Neuronal stem cell (in vitro differentiated cells): Measurements from ENCODE around the gene ACADS.
A peak's percentile ranks its signal among the peaks of the same experiment; 100 is the strongest.

ENCODE experiments used
- DNase-seq: peaks from one replicate; pipeline ENCODE4 v3.0.0-alpha.2; 2013; ENCODE audit warnings: low spot score
- H2AFZ ChIP-seq: one replicate; pipeline ENCODE4 v1.6.1; 2013; ENCODE audit warnings: mild to moderate bottlenecking, low read length, inconsistent platforms
- H2AK5ac ChIP-seq: 2 replicates; pipeline ENCODE4 v1.6.1; 2013; ENCODE audit warnings: low read depth, mild to moderate bottlenecking, inconsistent platforms, low read length, moderate library complexity, mixed read lengths
- H2BK120ac ChIP-seq: 2 replicates; pipeline ENCODE4 v1.6.1; 2013; ENCODE audit warnings: low read depth, mild to moderate bottlenecking, inconsistent platforms, low read length, moderate library complexity, mixed read lengths
- H2BK12ac ChIP-seq: one replicate; pipeline ENCODE4 v1.6.1; 2013; ENCODE audit warnings: low read length, inconsistent platforms
- H2BK15ac ChIP-seq: 2 replicates; pipeline ENCODE4 v1.6.1; 2013; ENCODE audit warnings: mild to moderate bottlenecking, low read length, inconsistent platforms, mixed read lengths
- H2BK5ac ChIP-seq: one replicate; pipeline ENCODE4 v1.6.1; 2013; ENCODE audit warnings: inconsistent platforms, mild to moderate bottlenecking, low read length, moderate library complexity
- H3K14ac ChIP-seq: one replicate; pipeline ENCODE4 v1.6.1; 2013; ENCODE audit warnings: low read length, inconsistent platforms
- H3K18ac ChIP-seq: 2 replicates; pipeline ENCODE4 v1.6.1; 2013; ENCODE audit warnings: low read length, inconsistent platforms
- H3K23ac ChIP-seq: 2 replicates; pipeline ENCODE4 v1.6.1; 2013; ENCODE audit warnings: low read depth, mild to moderate bottlenecking, mixed read lengths, low read length, inconsistent platforms; ENCODE audit not compliant: poor library complexity
- H3K27ac ChIP-seq: replicated peaks from 3 replicates; pipeline ENCODE4 v1.5.1; 2013; ENCODE audit warnings: low read length, inconsistent platforms
- H3K27me3 ChIP-seq, 3 experiments: 2 replicates each; pipeline ENCODE4 v1.6.1; 2013; ENCODE audit warnings: low read length in 3 of 3, mild to moderate bottlenecking in 2 of 3, inconsistent platforms in 1 of 3, low read depth in 1 of 3, mixed read lengths in 1 of 3, moderate library complexity in 1 of 3; ENCODE audit not compliant: control insufficient read depth in 3 of 3, insufficient read depth in 3 of 3
- H3K36me3 ChIP-seq, 2 donors: replicated peaks in 1 of 2; 2 replicates each; pipeline ENCODE4 v1.6.1; 2013; ENCODE audit warnings: low read length in 2 of 2; ENCODE audit not compliant: control insufficient read depth in 2 of 2, insufficient read depth in 2 of 2
- H3K4ac ChIP-seq: 2 replicates; pipeline ENCODE4 v1.6.1; 2013; ENCODE audit warnings: inconsistent platforms, mild to moderate bottlenecking, low read length, moderate library complexity
- H3K4me1 ChIP-seq, 2 donors: 1 replicate in 1 of 2; 2 replicates in 1 of 2; pipeline ENCODE4 v1.6.1; 2013; ENCODE audit warnings: low read length in 2 of 2, low read depth in 1 of 2; ENCODE audit not compliant: control insufficient read depth in 2 of 2, insufficient read depth in 1 of 2
- H3K4me2 ChIP-seq: one replicate; pipeline ENCODE4 v1.6.1; 2013; ENCODE audit warnings: mild to moderate bottlenecking, low read length, inconsistent platforms; ENCODE audit not compliant: insufficient read depth, poor library complexity, severe bottlenecking
- H3K4me3 ChIP-seq, 2 donors: 2 replicates each; pipeline ENCODE4 v1.5.1; 2013; ENCODE audit warnings: low read length in 2 of 2, mild to moderate bottlenecking in 2 of 2, inconsistent platforms in 1 of 2, moderate library complexity in 1 of 2
- H3K79me1 ChIP-seq: one replicate; pipeline ENCODE4 v1.6.1; 2013; ENCODE audit warnings: low read depth, mild to moderate bottlenecking, inconsistent platforms, low read length, moderate library complexity
- H3K9ac ChIP-seq: one replicate; pipeline ENCODE4 v1.6.1; 2013; ENCODE audit warnings: mild to moderate bottlenecking, low read depth, low read length, inconsistent platforms; ENCODE audit not compliant: poor library complexity
- H3K9me3 ChIP-seq, 2 donors: replicated peaks in 1 of 2; 2 replicates each; pipeline versions ENCODE3 to v1.6.1; 2013; ENCODE audit warnings: low read length in 2 of 2, mild to moderate bottlenecking in 2 of 2, inconsistent platforms in 1 of 2, low read depth in 1 of 2, mixed read lengths in 1 of 2, moderate library complexity in 1 of 2; ENCODE audit not compliant: control insufficient read depth in 2 of 2, insufficient read depth in 1 of 2
- H4K8ac ChIP-seq: one replicate; pipeline ENCODE4 v1.6.1; 2013; ENCODE audit warnings: low read depth, mild to moderate bottlenecking, inconsistent platforms, low read length, moderate library complexity
- H4K91ac ChIP-seq: one replicate; pipeline ENCODE4 v1.6.1; 2013; ENCODE audit warnings: low read length, low read depth, mild to moderate bottlenecking, inconsistent platforms; ENCODE audit not compliant: poor library complexity
- WGBS, 2 donors: extraction: QIAGEN DNeasy Blood & Tissue Kit; methylation state at CpG; one replicate each; pipeline ENCODE4 v1.1.7; 2013; ENCODE audit warnings: missing lambda C conversion rate in 2 of 2, mixed read lengths in 1 of 2; ENCODE audit not compliant: insufficient read length in 2 of 2, insufficient replicate concordance in 1 of 2; ENCODE audit errors: extremely low coverage in 2 of 2; 5-methylcytosine and 5-hydroxymethylcytosine counted together

Gene ACADS

GRCh38 chr12:120722784-120723183 lies 2.8 kb upstream of the ACADS start:
- H3K79me1 ChIP-seq, result peaks cover 2% of the 10 kb centered on the region
- no peak overlapping the region for H2BK15ac ChIP-seq
- peaks cover 46 to 89% of the 10 kb centered on the region in 2 donors for H3K36me3 ChIP-seq
- H2AK5ac ChIP-seq, result no peak overlapping the region
- H3K23ac ChIP-seq, result no peak overlapping the region
- no peak overlapping the region for H2BK120ac ChIP-seq
- H2AFZ ChIP-seq, result no peak overlapping the region
- H3K9ac ChIP-seq, result no peak overlapping the region
- H3K9me3 ChIP-seq, result no peaks in the 10 kb centered on the region
- H4K8ac ChIP-seq, result no peak overlapping the region
- no peak overlapping the region for H3K4ac ChIP-seq
- WGBS, 2 donors, result no CpG with 5 or more reads among the region's 2 CpGs
- no peak for DNase-seq
- no peak overlapping the region for H4K91ac ChIP-seq
- H3K4me1 ChIP-seq, result peaks cover 0 to 3% of the 10 kb centered on the region in 2 donors
- no peak overlapping the region for H3K14ac ChIP-seq
- H2BK5ac ChIP-seq, result no peak overlapping the region
- no peaks in the 10 kb centered on the region for H3K27me3 ChIP-seq
- H3K18ac ChIP-seq, result no peak overlapping the region
- no peak overlapping the region for H3K27ac ChIP-seq
- no peak overlapping the region for H2BK12ac ChIP-seq
- H3K4me2 ChIP-seq, result no peak overlapping the region
- H3K4me3 ChIP-seq, result no peak overlapping the region

GRCh38 chr12:120724720-120725119 lies 906 bp upstream of the ACADS start:
- H3K18ac ChIP-seq, result no peak overlapping the region
- no peak overlapping the region for H3K14ac ChIP-seq
- H3K9me3 ChIP-seq, result no peaks in the 10 kb centered on the region
- no peak overlapping the region for H4K91ac ChIP-seq
- H3K27me3 ChIP-seq, result no peaks in the 10 kb centered on the region
- no peak overlapping the region for H3K4me2 ChIP-seq
- no peak overlapping the region for H3K27ac ChIP-seq
- H3K4me1 ChIP-seq, result peaks cover 0 to 3% of the 10 kb centered on the region in 2 donors
- H3K9ac ChIP-seq, result no peak overlapping the region
- H2AFZ ChIP-seq, result no peak overlapping the region
- H3K4ac ChIP-seq, result no peak overlapping the region
- no peak overlapping the region for H2BK15ac ChIP-seq
- no peak overlapping the region for H2BK5ac ChIP-seq
- peaks cover 2% of the 10 kb centered on the region for H3K79me1 ChIP-seq
- H3K4me3 ChIP-seq, result no peak overlapping the region
- no peak overlapping the region for H2BK12ac ChIP-seq
- no peak overlapping the region for H2AK5ac ChIP-seq
- H2BK120ac ChIP-seq, result no peak overlapping the region
- H3K23ac ChIP-seq, result no peak overlapping the region
- no peak for DNase-seq
- peaks cover 33 to 80% of the 10 kb centered on the region in 2 donors for H3K36me3 ChIP-seq
- no CpG with 5 or more reads among the region's 5 CpGs for WGBS, 2 donors
- no peak overlapping the region for H4K8ac ChIP-seq

- Histone ChIP-seq H2BK15ac (no peak overlapping the region), H3K79me1 (peaks cover 2% of the 10 kb centered on the region), H4K91ac (no peak overlapping the region), H3K4me1 (peaks cover 0 to 3% of the 10 kb centered on the region in 2 donors), H3K23ac (no peak overlapping the region), H3K18ac (no peak overlapping the region), H4K8ac (no peak overlapping the region), H3K14ac (no peak overlapping the region), H3K36me3 (peaks cover 28 to 79% of the 10 kb centered on the region in 2 donors), H2AFZ (no peak overlapping the region), H3K9me3 (no peaks in the 10 kb centered on the region), H2BK120ac (no peak overlapping the region), H3K4ac (no peak overlapping the region), H2AK5ac (no peak overlapping the region), H2BK12ac (no peak overlapping the region), H3K27ac (no peak overlapping the region), H3K4me2 (peak overlapping the region; percentile 82), H3K27me3 (no peaks in the 10 kb centered on the region), H3K9ac (no peak overlapping the region), H3K4me3 (peak overlapping the region in 1 of 2 donors; percentile 7), H2BK5ac (no peak overlapping the region)
- WGBS, 2 donors, result no CpG with 5 or more reads among the region's 14 CpGs
- DNase-seq, result no peak
Measured at GRCh38 chr12:120725151-120725658, 421 bp upstream of the ACADS start.

GRCh38 chr12:120726510-120726793 lies 826 bp downstream of the ACADS start:
- Histone ChIP-seq H3K9ac (no peak overlapping the region), H3K14ac (no peak overlapping the region), H4K91ac (no peak overlapping the region), H3K23ac (no peak overlapping the region), H2AFZ (no peak overlapping the region), H3K27ac (no peak overlapping the region), H2AK5ac (no peak overlapping the region), H3K9me3 (no peaks in the 10 kb centered on the region), H3K4me3 (no peak overlapping the region), H3K79me1 (peaks cover 2% of the 10 kb centered on the region), H3K18ac (no peak overlapping the region), H2BK120ac (no peak overlapping the region), H4K8ac (no peak overlapping the region), H2BK5ac (no peak overlapping the region), H3K4ac (no peak overlapping the region), H2BK15ac (no peak overlapping the region), H3K4me1 (peaks cover 0 to 3% of the 10 kb centered on the region in 2 donors), H2BK12ac (no peak overlapping the region), H3K27me3 (no peaks in the 10 kb centered on the region), H3K36me3 (peaks cover 16 to 73% of the 10 kb centered on the region in 2 donors), H3K4me2 (no peak overlapping the region)
- DNase-seq, result no peak
- no CpG with 5 or more reads among the region's 9 CpGs for WGBS, 2 donors
